ENCODE data around the gene CACNA1I. TPM values are rescaled to one million over a fixed set of nuclear protein-coding genes. Genes with fewer than 3 reads are reported as not detected.

Gene CACNA1I
- total RNA-seq, 1 donor from 2014 or later, result not detected

GRCh38 chr22:39643311-39644083, 72.9 kb downstream of the CACNA1I start:
- Histone ChIP-seq H3K4me3 (ENCODE audit: low read depth, low read length) (no peak overlapping the region), H3K27me3 (ENCODE audit: control insufficient read depth, insufficient read depth, low read length) (peaks cover 14% of the 10 kb centered on the region), H3K36me3 (ENCODE audit: control insufficient read depth, insufficient read depth, low read length) (no peaks in the 10 kb centered on the region)
- TF ChIP-seq CTCF (IDR thresholded peaks at IDR 0.05; ENCODE audit: insufficient read depth, low read length, severe bottlenecking), result no peak
- DNase-seq (ENCODE audit: low read depth) (no peak), FAIRE-seq (no peak)

- H3K27me3 ChIP-seq (ENCODE audit: control insufficient read depth, insufficient read depth, low read length), result peaks cover 14% of the 10 kb centered on the region
- DNase-seq (ENCODE audit: low read depth) (no peak), FAIRE-seq (no peak)
- H3K36me3 ChIP-seq (ENCODE audit: control insufficient read depth, insufficient read depth, low read length), result no peaks in the 10 kb centered on the region
- TF ChIP-seq CTCF (IDR thresholded peaks at IDR 0.05; ENCODE audit: insufficient read depth, low read length, severe bottlenecking), result no peak
- H3K4me3 ChIP-seq (ENCODE audit: low read depth, low read length), result no peak overlapping the region
Observed at GRCh38 chr22:39645532-39645931, 75.0 kb downstream of the CACNA1I start.

- no peak for TF ChIP-seq CTCF (IDR thresholded peaks at IDR 0.05; ENCODE audit: insufficient read depth, low read length, severe bottlenecking)
- H3K27me3 ChIP-seq (ENCODE audit: control insufficient read depth, insufficient read depth, low read length), result peaks cover 14% of the 10 kb centered on the region
- no peaks in the 10 kb centered on the region for H3K36me3 ChIP-seq (ENCODE audit: control insufficient read depth, insufficient read depth, low read length)
- no peak overlapping the region for H3K4me3 ChIP-seq (ENCODE audit: low read depth, low read length)
- no peak for DNase-seq (ENCODE audit: low read depth)
- no peak for FAIRE-seq
Observed at GRCh38 chr22:39646398-39647063, 76.0 kb downstream of the CACNA1I start.

DNA sequence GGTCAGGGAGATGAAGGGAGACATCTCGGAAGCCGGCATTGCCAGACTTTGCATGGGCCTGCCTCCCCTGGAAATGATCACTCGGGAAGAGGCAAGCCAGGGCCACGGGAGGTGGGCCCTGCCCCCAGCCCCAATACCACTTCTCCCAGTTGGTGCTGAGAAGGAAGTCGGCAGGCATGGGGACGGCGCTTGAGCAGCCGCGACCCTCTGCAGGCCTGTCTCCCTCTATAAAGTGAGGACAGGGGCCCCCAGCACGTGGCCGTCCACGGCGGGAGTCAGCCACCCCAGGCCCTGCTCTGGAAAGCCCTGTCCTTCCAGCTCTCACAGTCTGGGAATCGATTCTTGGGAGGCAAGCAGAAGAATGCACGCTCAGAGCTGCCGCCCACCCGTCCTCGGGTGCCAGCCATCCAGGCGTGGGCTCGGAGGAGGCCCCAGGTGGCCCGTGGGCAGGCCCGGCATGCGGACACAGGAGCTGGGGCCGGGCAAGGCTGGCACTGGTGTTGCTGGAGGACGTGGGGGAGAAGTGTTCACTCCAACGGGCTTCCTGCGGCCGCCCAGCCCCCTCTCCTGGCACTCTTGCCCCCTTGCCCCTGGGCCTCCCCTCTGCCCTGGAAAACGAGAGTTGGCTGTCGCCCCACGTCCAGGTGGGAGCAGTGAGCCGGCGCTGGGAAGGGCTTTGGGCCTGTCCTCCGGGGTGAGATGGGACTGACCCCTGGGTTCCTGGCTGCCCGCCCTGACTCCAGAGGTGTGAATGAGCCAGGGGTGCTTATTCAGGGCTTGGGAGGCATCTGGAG, 77.5 kb downstream of the CACNA1I start:
- DNase-seq (ENCODE audit: low read depth) (no peak), FAIRE-seq (no peak)
- Histone ChIP-seq H3K27me3 (ENCODE audit: control insufficient read depth, insufficient read depth, low read length) (peaks cover 7% of the 10 kb centered on the region), H3K4me3 (ENCODE audit: low read depth, low read length) (no peak overlapping the region), H3K36me3 (ENCODE audit: control insufficient read depth, insufficient read depth, low read length) (no peaks in the 10 kb centered on the region)
- TF ChIP-seq CTCF (IDR thresholded peaks at IDR 0.05; ENCODE audit: insufficient read depth, low read length, severe bottlenecking), result no peak

DNA sequence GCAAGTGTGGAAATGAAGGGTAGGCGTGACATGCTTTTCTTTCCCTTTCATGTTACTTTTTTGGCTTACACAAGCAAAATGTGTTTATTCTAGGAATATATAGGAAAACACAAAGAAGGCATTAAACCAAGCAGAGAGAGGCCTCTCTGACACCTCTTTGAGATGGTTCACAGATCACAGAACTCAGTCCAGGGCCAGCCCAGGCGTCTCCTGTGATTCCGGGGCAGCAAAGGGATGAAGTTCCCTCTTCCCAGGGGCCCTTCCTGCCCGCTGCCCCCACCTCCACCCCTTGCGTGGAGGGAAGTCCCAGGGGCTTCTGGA, 78.0 kb downstream of the CACNA1I start:
- Histone ChIP-seq H3K27me3 (ENCODE audit: control insufficient read depth, insufficient read depth, low read length) (peaks cover 2% of the 10 kb centered on the region), H3K4me3 (ENCODE audit: low read depth, low read length) (no peak overlapping the region), H3K36me3 (ENCODE audit: control insufficient read depth, insufficient read depth, low read length) (no peaks in the 10 kb centered on the region)
- FAIRE-seq (no peak), DNase-seq (ENCODE audit: low read depth) (no peak)
- TF ChIP-seq CTCF (IDR thresholded peaks at IDR 0.05; ENCODE audit: insufficient read depth, low read length, severe bottlenecking), result no peak
